Psoas muscle (tissue), 8 donors: Measurements from ENCODE around the gene NR1I2. TPM values are rescaled to one million over a fixed set of nuclear protein-coding genes. Genes with fewer than 3 reads are reported as not detected.

ENCODE experiments used
- ATAC-seq, 4 donors: fragments of 200-7000 bp; cut with Tn5 transposase; one replicate each; pipeline ENCODE4 v1.9.1; 2020; ENCODE audit warnings: moderate library complexity in 3 of 4, mild to moderate bottlenecking in 2 of 4
- DNase-seq, 2 donors: peaks; one replicate each; pipeline ENCODE4 v3.0.0-alpha.2; 2020
- H3K27ac ChIP-seq: fragments of 200-600 bp; one replicate; pipeline ENCODE4 v1.8.0; 2022
- H3K27me3 ChIP-seq, 3 donors: fragments of 200-600 bp in 1 of 3; one replicate each; pipeline versions ENCODE4 v1.6.1 to v1.8.0; 2013 to 2022; ENCODE audit warnings: low read length in 2 of 3, mild to moderate bottlenecking in 2 of 3, moderate library complexity in 1 of 3; ENCODE audit not compliant: insufficient read depth in 3 of 3
- H3K36me3 ChIP-seq, 2 donors: fragments of 200-600 bp in 1 of 2; one replicate each; pipeline versions ENCODE4 v1.6.1 to v1.8.0; 2013 to 2022; ENCODE audit warnings: low read depth in 1 of 2, mild to moderate bottlenecking in 1 of 2, moderate library complexity in 1 of 2; ENCODE audit not compliant: insufficient read depth in 1 of 2
- H3K4me1 ChIP-seq: fragments of 200-600 bp; one replicate; pipeline ENCODE4 v1.8.0; 2022
- H3K4me3 ChIP-seq: fragments of 200-600 bp; one replicate; pipeline ENCODE4 v1.8.0; 2022; ENCODE audit warnings: mild to moderate bottlenecking
- H3K9me3 ChIP-seq: fragments of 200-600 bp; one replicate; pipeline ENCODE4 v1.8.0; 2022
- CTCF ChIP-seq: fragments of 200-600 bp; IDR thresholded peaks from one replicate; pipeline ENCODE4 v1.8.0; 2022; ENCODE audit warnings: antibody characterized with exemption
- WGBS, 3 donors: extraction: QIAGEN DNeasy Blood & Tissue Kit; methylation state at CpG; one replicate each; pipeline versions ENCODE4 v1.1.6 to v1.1.7; 2013; 5-methylcytosine and 5-hydroxymethylcytosine counted together
- intact Hi-C, 2 donors: fragments of 100-400 bp; cut with DNase I; formaldehyde crosslinking; loops; one replicate each; pipeline versions ENCODE4 v1.11.0 to v1.14.2; 2022
- polyA plus RNA-seq, 3 donors: library from polyadenylated mRNA; stranded (reverse); fragments of 200-250 nt; gene quantifications; one replicate each; pipeline ENCODE4 v1.2.3, GENCODE V29; 2013
- total RNA-seq, 4 donors: library from RNA; stranded (reverse); fragmentation: NEBNext Ultra II Directional in 2 of 4; extraction: Animal tissue kit (Norgen Biotek cat#: 25700) in 2 of 4; gene quantifications; one replicate each; pipeline versions ENCODE4 v1.2.1 to v1.2.4, GENCODE V29; 2021 to 2023
- donor health status: healthy with polysubstance abuse.
- donor health status: DM: no; HTN: no; CAD: no; lungs with moderate emphysema.
- donor health status: Bipolar disorder and iron deficiency.
- donor health status: healthy.
- donor health status: DM: yes; HTN: yes; CAD: no.
- donor health status: DM: no; HTN: no; CAD: no.
- donor health status: DM: no; HTN: no; CAD: no.
- donor health status: DM: yes; HTN: yes; CAD: no.

NR1I2 gene
- total and polyA plus RNA-seq, 7 donors, result 0.03 to 0.05 TPM; not detected in 5

DNA sequence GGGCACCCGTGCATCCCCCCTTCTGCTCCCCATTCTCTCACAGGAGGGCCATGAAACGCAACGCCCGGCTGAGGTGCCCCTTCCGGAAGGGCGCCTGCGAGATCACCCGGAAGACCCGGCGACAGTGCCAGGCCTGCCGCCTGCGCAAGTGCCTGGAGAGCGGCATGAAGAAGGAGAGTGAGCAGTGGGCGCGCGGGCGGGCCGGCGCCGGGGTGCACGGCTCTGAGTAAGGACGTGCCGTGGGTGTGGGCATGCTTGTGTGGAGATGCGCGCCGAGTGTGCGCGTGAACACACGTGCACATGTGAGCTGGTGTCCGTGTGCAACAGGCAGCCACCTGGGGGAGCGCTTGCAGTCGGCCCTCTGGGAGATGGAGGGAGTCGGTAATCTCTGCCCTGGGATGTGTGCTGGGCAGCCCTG lies 28.1 kb downstream of the NR1I2 start:
- 1 to 4% (median 2%) methylated on average over 33 of the region's 33 CpGs for WGBS, 3 donors
- Histone ChIP-seq H3K4me3 (peak overlapping the region; percentile 66), H3K9me3 (no peaks in the 10 kb centered on the region), H3K4me1 (peaks cover 7% of the 10 kb centered on the region), H3K27me3 (peaks cover 0 to 4% (median 2%) of the 10 kb centered on the region in 3 donors), H3K36me3 (no peaks in the 10 kb centered on the region), H3K27ac (no peak overlapping the region)
- intact Hi-C loops, result no loop called here
- DNase-seq (peak in 1 of 2 donors; percentile 37), ATAC-seq (peak; percentile 36 to 72 (median 70))
- no peak for TF ChIP-seq CTCF

DNA sequence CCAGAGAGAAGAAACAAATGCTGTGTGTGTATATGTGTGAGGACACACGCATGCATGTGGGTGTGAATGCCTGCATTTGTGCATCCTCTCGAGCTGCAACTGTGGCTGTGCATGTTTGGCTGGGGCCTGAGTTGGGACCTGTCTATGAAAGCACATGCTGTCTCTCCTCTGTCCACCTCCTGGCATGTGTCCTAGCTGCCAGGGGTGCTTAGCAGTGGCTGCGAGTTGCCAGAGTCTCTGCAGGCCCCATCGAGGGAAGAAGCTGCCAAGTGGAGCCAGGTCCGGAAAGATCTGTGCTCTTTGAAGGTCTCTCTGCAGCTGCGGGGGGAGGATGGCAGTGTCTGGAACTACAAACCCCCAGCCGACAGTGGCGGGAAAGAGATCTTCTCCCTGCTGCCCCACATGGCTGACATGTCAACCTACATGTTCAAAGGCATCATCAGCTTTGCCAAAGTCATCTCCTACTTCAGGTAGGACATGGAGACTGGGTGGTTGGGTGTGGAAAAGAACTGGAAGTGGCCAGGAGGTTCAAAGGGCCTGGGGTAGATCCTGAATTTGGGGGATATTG lies 30.7 kb downstream of the NR1I2 start:
- ATAC-seq (no peak), DNase-seq (no peak)
- Histone ChIP-seq H3K36me3 (no peaks in the 10 kb centered on the region), H3K9me3 (no peaks in the 10 kb centered on the region), H3K27ac (no peak overlapping the region), H3K4me3 (no peak overlapping the region), H3K27me3 (peaks cover 0 to 4% (median 2%) of the 10 kb centered on the region in 3 donors), H3K4me1 (peaks cover 7% of the 10 kb centered on the region)
- WGBS, 3 donors, result 77 to 80% (median 78%) methylated on average over 8 of the region's 8 CpGs
- no peak for TF ChIP-seq CTCF
- intact Hi-C loops, result no loop called here

- H3K4me3 ChIP-seq, result no peak overlapping the region
- no peak for TF ChIP-seq CTCF
- no peak for DNase-seq
- no peak overlapping the region for H3K27ac ChIP-seq
- ATAC-seq, result no peak
- no peaks in the 10 kb centered on the region for H3K9me3 ChIP-seq
- H3K27me3 ChIP-seq, result peaks cover 0 to 2% (median 0%) of the 10 kb centered on the region in 3 donors
- WGBS, 3 donors, result 85 to 89% (median 88%) methylated on average over 8 of the region's 8 CpGs
- intact Hi-C loops, result no loop called here
- no peaks in the 10 kb centered on the region for H3K4me1 ChIP-seq
- H3K36me3 ChIP-seq, result no peaks in the 10 kb centered on the region
These were observed 33.8 kb downstream of the NR1I2 start for GRCh38 chr3:119815716-119816115.

- TF ChIP-seq CTCF, result no peak
These were observed 35.2 kb downstream of the NR1I2 start for GRCh38 chr3:119817071-119817470.

More at GRCh38 chr3:119817071-119817470, 35.2 kb downstream of the NR1I2 start:
- peaks cover 0 to 2% (median 0%) of the 10 kb centered on the region in 3 donors for H3K27me3 ChIP-seq
- intact Hi-C loops, result no loop called here
- no peak overlapping the region for H3K27ac ChIP-seq
- no peak for ATAC-seq
- DNase-seq, result no peak
- H3K9me3 ChIP-seq, result no peaks in the 10 kb centered on the region
- no peaks in the 10 kb centered on the region for H3K4me1 ChIP-seq
- H3K4me3 ChIP-seq, result no peak overlapping the region
- 67 to 70% (median 67%) methylated on average over 12 of the region's 12 CpGs for WGBS, 3 donors
- H3K36me3 ChIP-seq, result no peaks in the 10 kb centered on the region
